Dermis lymphatic vessel endothelial cell (primary cell): Measurements from ENCODE around the gene ATP11B. TPM values are rescaled to one million over a fixed set of nuclear protein-coding genes. Genes with fewer than 3 reads are reported as not detected.

ENCODE experiments used
- total RNA-seq: library from RNA; depleted of rRNA; stranded (reverse); fragments of >200 nt; gene quantifications from 2 replicates; pipeline ENCODE4 v1.2.1, GENCODE V29; 2014

The ATP11B gene
- total RNA-seq, result 96.0 and 99.6 TPM in 2 replicates

DNA sequence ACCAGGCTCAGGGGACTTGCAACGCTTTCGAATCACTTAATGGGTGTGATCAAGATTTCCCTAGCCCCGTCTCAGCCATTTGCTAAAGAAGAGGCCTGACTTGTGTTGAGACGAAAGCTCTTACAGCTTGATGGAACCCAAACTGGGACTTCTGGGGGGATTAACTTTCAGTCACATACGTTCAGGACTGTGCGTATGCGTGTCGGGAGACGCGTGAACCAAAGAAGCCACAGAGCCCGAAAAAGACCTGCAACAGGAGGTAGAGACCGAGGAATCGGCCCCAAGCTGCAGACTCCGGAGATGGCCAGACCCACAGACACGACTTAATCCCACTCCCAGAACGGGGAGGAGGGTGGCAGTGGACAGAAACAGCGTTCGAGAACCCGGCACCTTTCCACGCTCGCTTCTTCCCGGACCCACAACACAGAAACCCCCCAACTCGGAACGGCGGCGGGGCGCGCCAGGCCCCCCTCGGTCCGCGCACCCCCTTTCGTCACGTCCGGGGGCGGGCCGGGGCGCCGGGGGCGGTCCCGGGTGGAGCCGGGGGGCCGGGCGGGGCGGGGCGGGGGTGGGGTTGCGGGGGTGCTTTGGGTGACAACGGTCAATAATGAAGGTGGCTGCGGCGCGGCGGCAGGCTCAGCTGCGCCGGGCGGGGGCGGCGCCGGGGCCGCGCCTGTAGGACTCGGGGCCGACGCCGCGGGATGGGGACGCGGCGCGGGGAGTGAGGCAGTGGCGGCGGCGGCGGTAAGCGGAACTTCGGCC, at the start of gene ATP11B:
Gene ATP11B (plus strand): TSS at position 604 of the 762 bp plus-strand sequence. CDS start 256 bp downstream, outside the sequence.

Other genes with a start within 250 kb of the ATP11B start
- 25.9 and 35.0 TPM in 2 replicates for gene DCUN1D1, start 187.0 kb downstream of the ATP11B start, total RNA-seq